A549 treated with AZD9567 at 1 μM for 4 hours (cell line): ENCODE measurements around the gene MRPL28. TPM values are rescaled to one million over a fixed set of nuclear protein-coding genes. Genes with fewer than 3 reads are reported as not detected.

Source experiments
- total RNA-seq: library from RNA; stranded (reverse); fragments of 200-300 nt; extraction: Qiagen RNA extraction; gene quantifications from 5 replicates; pipeline ENCODE4 v1.2.3, GENCODE V29; 2022; ENCODE audit not compliant: insufficient read depth

Gene MRPL28
- total RNA-seq = 112 to 128 TPM (median 125 TPM) in 5 replicates

DNA sequence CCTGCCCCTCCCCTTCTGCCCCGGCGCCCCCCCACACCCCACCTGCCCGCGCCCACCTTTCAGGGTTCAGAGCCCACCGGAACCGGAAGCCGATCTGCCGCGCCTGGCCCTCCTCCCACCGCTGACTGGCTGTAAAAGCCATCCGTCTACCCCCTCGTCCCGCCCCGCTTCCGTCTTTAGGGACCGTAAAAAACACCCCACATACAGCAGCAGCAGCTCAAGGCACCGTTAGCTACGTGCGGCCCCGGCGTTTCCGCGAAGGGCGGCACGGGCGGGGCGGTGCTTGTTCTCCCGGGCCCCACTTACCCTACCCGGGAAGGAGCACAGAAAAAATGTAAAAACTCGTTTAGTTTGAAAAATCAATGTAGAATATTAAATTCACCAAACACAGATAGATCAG, at the start of gene MRPL28:
MRPL28 (minus strand) TSS at position 96 of the 400 bp plus-strand sequence. CDS start 320 bp downstream, outside the sequence.

GRCh38 chr16:401468-402348, 31.4 kb upstream of the MRPL28 start, which contains the start of gene DECR2:
TSS of gene DECR2 (plus strand) at chr16:401885. CDS start at chr16:401964, 79 bp downstream.

GRCh38 chr16:397135-397661, 26.9 kb upstream of the MRPL28 start, which contains the start of gene NME4:
TSS of gene NME4 (plus strand) at chr16:397199. CDS start at chr16:397223, 24 bp downstream.

GRCh38 chr16:381789-382717, 11.7 kb upstream of the MRPL28 start, which contains the start of gene PGAP6:
TSS of gene PGAP6 (minus strand) at chr16:381978. CDS start at chr16:381821, 157 bp downstream.

GRCh38 chr16:352547-353403, 17.6 kb downstream of the MRPL28 start, which contains the start of gene AXIN1:
TSS of gene AXIN1 (minus strand) at chr16:352723. CDS start at chr16:347025, 5,698 bp downstream.

Other genes with a start within 250 kb of the MRPL28 start
- 25.3 to 28.4 TPM (median 26.4 TPM) in 5 replicates for gene NPRL3, start 231.9 kb downstream of the MRPL28 start, total RNA-seq
- gene HBZ, start 217.9 kb downstream of the MRPL28 start, total RNA-seq = 0.18 TPM in 1 of 5 replicates, not detected in the others
- gene HBM, start 204.6 kb downstream of the MRPL28 start, total RNA-seq = not detected in 5 replicates
- gene HBA2, start 197.7 kb downstream of the MRPL28 start, total RNA-seq = 0.29 to 1.0 TPM (median 1.0 TPM) in 3 of 5 replicates, not detected in the others
- gene HBA1, start 193.9 kb downstream of the MRPL28 start, total RNA-seq = 1.2 to 1.9 TPM (median 1.5 TPM) in 4 of 5 replicates, not detected in the other
- gene HBQ1, start 190.1 kb downstream of the MRPL28 start, total RNA-seq = 6.4 to 8.0 TPM (median 7.1 TPM) in 5 replicates
- 43.0 to 55.3 TPM (median 52.7 TPM) in 5 replicates for gene LUC7L, start 141.1 kb downstream of the MRPL28 start, total RNA-seq
- gene FAM234A, start 135.7 kb downstream of the MRPL28 start, total RNA-seq = 39.1 to 52.9 TPM (median 51.9 TPM) in 5 replicates
- 2.3 to 5.7 TPM (median 3.9 TPM) in 5 replicates for gene RGS11, start 94.6 kb downstream of the MRPL28 start, total RNA-seq
- 2.9 to 3.7 TPM (median 3.0 TPM) in 5 replicates for gene ARHGDIG, start 89.9 kb downstream of the MRPL28 start, total RNA-seq
- 0.16 to 0.67 TPM (median 0.29 TPM) in 4 of 5 replicates, not detected in the other for gene PDIA2, start 87.4 kb downstream of the MRPL28 start, total RNA-seq
- gene AXIN1, start 17.8 kb downstream of the MRPL28 start, total RNA-seq = 21.4 to 36.9 TPM (median 34.6 TPM) in 5 replicates
- gene PGAP6, start 11.4 kb upstream of the MRPL28 start, total RNA-seq = 36.0 to 40.7 TPM (median 37.3 TPM) in 5 replicates
- gene NME4, start 26.7 kb upstream of the MRPL28 start, total RNA-seq = 326 to 424 TPM (median 419 TPM) in 5 replicates
- 22.9 to 32.3 TPM (median 31.6 TPM) in 5 replicates for gene DECR2, start 31.3 kb upstream of the MRPL28 start, total RNA-seq
- gene RAB11FIP3, start 55.1 kb upstream of the MRPL28 start, total RNA-seq = 23.5 to 29.0 TPM (median 27.5 TPM) in 5 replicates
- 45.6 to 75.6 TPM (median 71.1 TPM) in 5 replicates for gene CAPN15, start 157.2 kb upstream of the MRPL28 start, total RNA-seq
- gene PRR35, start 189.9 kb upstream of the MRPL28 start, total RNA-seq = 0.05 to 0.19 TPM (median 0.08 TPM) in 4 of 5 replicates, not detected in the other
- gene NHLRC4, start 196.5 kb upstream of the MRPL28 start, total RNA-seq = 0.14 to 0.24 TPM (median 0.21 TPM) in 4 of 5 replicates, not detected in the other
- gene PIGQ, start 199.4 kb upstream of the MRPL28 start, total RNA-seq = 41.9 to 44.5 TPM (median 42.8 TPM) in 5 replicates
- 16.5 to 21.1 TPM (median 20.7 TPM) in 5 replicates for gene RAB40C, start 219.5 kb upstream of the MRPL28 start, total RNA-seq